Neural progenitor cell (in vitro differentiated cells): ENCODE measurements around the gene CD44.

Source experiments
- EZH2 ChIP-seq: fragments of 200-600 bp; sonication (generic); IDR thresholded peaks from 2 replicates; pipeline ENCODE4 v1.6.1; 2017; ENCODE audit warnings: antibody characterized with exemption, mild to moderate bottlenecking, moderate library complexity
- TF ChIP-seq, protein P1 (sequence below): fragments of 200-600 bp; sonication (generic); IDR thresholded peaks from 2 replicates; pipeline ENCODE4 v1.5.1; 2017; ENCODE audit warnings: antibody characterized with exemption, mild to moderate bottlenecking

DNA sequence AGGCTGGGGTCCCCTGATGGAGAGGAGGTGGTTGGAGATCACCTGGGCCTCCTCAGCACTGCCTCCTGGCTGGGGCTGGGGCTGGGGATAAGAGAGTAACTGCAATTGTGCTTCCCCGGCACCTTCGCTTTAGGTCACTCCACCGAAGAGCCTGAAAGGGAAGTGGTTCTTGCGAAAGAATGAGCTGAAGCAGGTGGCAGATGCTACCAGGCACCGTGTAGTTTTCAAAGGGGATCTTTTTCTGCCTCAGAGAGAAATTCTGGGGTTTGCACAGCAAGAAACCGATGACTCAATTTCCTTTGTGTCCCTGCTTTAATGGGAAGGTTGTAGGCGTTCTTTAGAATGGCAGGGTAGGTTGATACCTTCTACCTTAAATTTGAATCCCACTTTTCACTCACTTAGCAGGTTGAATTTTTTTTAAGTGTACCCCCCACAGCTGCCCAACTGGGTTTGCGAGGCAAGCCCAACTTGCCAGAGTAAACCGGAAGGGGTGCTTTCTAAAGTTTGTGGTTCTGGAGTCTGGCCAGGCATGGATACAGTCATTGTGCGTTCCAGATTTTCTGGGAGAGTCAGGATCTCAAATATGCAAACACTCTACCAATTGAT is 5.3 kb downstream of the CD44 start:
- TF ChIP-seq, protein P1, sequence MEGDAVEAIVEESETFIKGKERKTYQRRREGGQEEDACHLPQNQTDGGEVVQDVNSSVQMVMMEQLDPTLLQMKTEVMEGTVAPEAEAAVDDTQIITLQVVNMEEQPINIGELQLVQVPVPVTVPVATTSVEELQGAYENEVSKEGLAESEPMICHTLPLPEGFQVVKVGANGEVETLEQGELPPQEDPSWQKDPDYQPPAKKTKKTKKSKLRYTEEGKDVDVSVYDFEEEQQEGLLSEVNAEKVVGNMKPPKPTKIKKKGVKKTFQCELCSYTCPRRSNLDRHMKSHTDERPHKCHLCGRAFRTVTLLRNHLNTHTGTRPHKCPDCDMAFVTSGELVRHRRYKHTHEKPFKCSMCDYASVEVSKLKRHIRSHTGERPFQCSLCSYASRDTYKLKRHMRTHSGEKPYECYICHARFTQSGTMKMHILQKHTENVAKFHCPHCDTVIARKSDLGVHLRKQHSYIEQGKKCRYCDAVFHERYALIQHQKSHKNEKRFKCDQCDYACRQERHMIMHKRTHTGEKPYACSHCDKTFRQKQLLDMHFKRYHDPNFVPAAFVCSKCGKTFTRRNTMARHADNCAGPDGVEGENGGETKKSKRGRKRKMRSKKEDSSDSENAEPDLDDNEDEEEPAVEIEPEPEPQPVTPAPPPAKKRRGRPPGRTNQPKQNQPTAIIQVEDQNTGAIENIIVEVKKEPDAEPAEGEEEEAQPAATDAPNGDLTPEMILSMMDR, result no peak
- TF ChIP-seq EZH2, result no peak
